Pancreas (tissue), 10 donors: ENCODE results near the gene DENND4C. TPM values are rescaled to one million over a fixed set of nuclear protein-coding genes. Genes with fewer than 3 reads are reported as not detected.
"Not testable (repeated sequence)": the region's sequence is repeated elsewhere in the genome, so short reads cannot be mapped to it uniquely, and the experiment has no call there.

ENCODE experiments used
- ATAC-seq, 4 donors: fragments of 200-7000 bp; cut with Tn5 transposase; one replicate each; pipeline versions ENCODE4 v1.8.0 to v1.9.1; 2020; ENCODE audit warnings: mild to moderate bottlenecking in 4 of 4, moderate library complexity in 4 of 4
- DNase-seq, 6 donors: peaks; one replicate each; pipeline ENCODE4 v3.0.0-alpha.2; 2020
- FAIRE-seq: peaks from 2 replicates; lab custom pipeline; 2012; peaks lifted over from hg19 to GRCh38; lab: Jason Lieb, UNC
- H3K27ac ChIP-seq, 4 donors: fragments of 200-600 bp; sonication (generic); 1 replicate in 3 of 4; 2 replicates in 1 of 4; pipeline versions ENCODE4 v1.5.0 to v1.8.0; 2020
- H3K27me3 ChIP-seq, 4 donors: fragments of 200-600 bp; one replicate each; pipeline ENCODE4 v1.8.0; 2021
- H3K36me3 ChIP-seq, 3 donors: fragments of 200-600 bp; sonication (generic) in 1 of 3; one replicate each; pipeline versions ENCODE4 v1.5.0 to v1.8.0; 2020 to 2021
- H3K4me1 ChIP-seq, 3 donors: fragments of 200-600 bp; one replicate each; pipeline ENCODE4 v1.8.0; 2021
- H3K4me3 ChIP-seq, 4 donors: fragments of 200-600 bp; sonication (generic) in 2 of 4; one replicate each; pipeline versions ENCODE4 v1.5.0 to v1.8.0; 2020 to 2021
- H3K9me3 ChIP-seq, 4 donors: fragments of 200-600 bp; one replicate each; pipeline ENCODE4 v1.8.0; 2021
- CTCF ChIP-seq, 4 donors: fragments of 200-600 bp; sonication (generic) in 3 of 4; IDR thresholded peaks; one replicate each; pipeline versions ENCODE4 v1.5.0 to v1.8.0; 2021; ENCODE audit warnings: antibody characterized with exemption in 4 of 4
- WGBS, 2 donors: extraction: QIAGEN DNeasy Blood & Tissue Kit; methylation state at CpG; one replicate each; pipeline ENCODE4 v1.1.7; 2013; 5-methylcytosine and 5-hydroxymethylcytosine counted together
- intact Hi-C, 3 donors: fragments of 100-400 bp; cut with DNase I; formaldehyde crosslinking; loops; one replicate each; pipeline versions ENCODE4 v1.11.1 to v1.14.2; 2022
- polyA plus RNA-seq, 2 donors: library from polyadenylated mRNA; stranded (reverse); fragments of 200-250 nt; gene quantifications; one replicate each; pipeline ENCODE4 v1.2.3, GENCODE V29; 2013
- total RNA-seq, 6 donors: library from RNA; stranded (reverse); fragmentation: NEBNext Ultra II Directional in 4 of 6; extraction: Animal tissue kit (Norgen Biotek cat#: 25700) in 4 of 6; gene quantifications; one replicate each; pipeline versions ENCODE4 v1.2.1 to v1.2.4, GENCODE V29; 2021 to 2023
- donor health status: healthy with polysubstance abuse.
- donor health status: DM: no; HTN: no; CAD: no; lungs with moderate emphysema.
- donor health status: DM: no; HTN: no; CAD: no.
- donor health status: control.
- donor health status: control.
- donor health status: Bipolar disorder and iron deficiency.
- donor health status: DM: yes; HTN: yes; CAD: no.
- donor health status: DM: no; HTN: no; CAD: no.
- donor health status: DM: no; HTN: no; CAD: no.
- donor health status: DM: yes; HTN: yes; CAD: no.

Gene DENND4C
- total and polyA plus RNA-seq, 8 donors: 4.6 to 36.2 (median 17.9) TPM

GRCh38 chr9:19252174-19252884, 21.8 kb downstream of the DENND4C start:
- H3K27ac ChIP-seq: no peak overlapping the region
- no peaks in the 10 kb centered on the region for H3K27me3 ChIP-seq
- no peaks in the 10 kb centered on the region for H3K36me3 ChIP-seq
- no peaks in the 10 kb centered on the region for H3K9me3 ChIP-seq
- TF ChIP-seq CTCF (IDR thresholded peaks at IDR 0.05): no peak
- intact Hi-C loops: no loop called here
- FAIRE-seq (no peak), ATAC-seq (peak in 1 of 4 donors; percentile 51), DNase-seq (no peak)
- peaks cover 0 to under 1% (median 0%) of the 10 kb centered on the region in 3 donors for H3K4me1 ChIP-seq
- no peak overlapping the region for H3K4me3 ChIP-seq
- 48% methylated on average over 7 of the region's 7 CpGs for WGBS, 2 donors

- WGBS, 2 donors: 70 to 79% methylated on average over 4 of the region's 4 CpGs
- DNase-seq: no peak
- peak in 1 of 4 donors; percentile 19 for ATAC-seq
- H3K36me3 ChIP-seq: no peaks in the 10 kb centered on the region
- TF ChIP-seq CTCF (IDR thresholded peaks at IDR 0.05): no peak
- no peaks in the 10 kb centered on the region for H3K4me1 ChIP-seq
- H3K9me3 ChIP-seq: no peaks in the 10 kb centered on the region
- no peak overlapping the region for H3K4me3 ChIP-seq
- FAIRE-seq: no peak
- intact Hi-C loops: no loop called here
- H3K27me3 ChIP-seq: no peaks in the 10 kb centered on the region
- no peak overlapping the region for H3K27ac ChIP-seq
Measured at GRCh38 chr9:19252885-19253219, 22.4 kb downstream of the DENND4C start.

GRCh38 chr9:19255112-19255511, 24.6 kb downstream of the DENND4C start:
- ATAC-seq (no peak), DNase-seq (no peak), FAIRE-seq (no peak)
- 91 to 95% methylated on average over 2 of the region's 2 CpGs for WGBS, 2 donors
- Histone ChIP-seq H3K9me3 (no peaks in the 10 kb centered on the region), H3K4me3 (no peak overlapping the region), H3K36me3 (no peaks in the 10 kb centered on the region), H3K4me1 (no peaks in the 10 kb centered on the region), H3K27me3 (no peaks in the 10 kb centered on the region), H3K27ac (no peak overlapping the region)
- intact Hi-C loops: no loop called here
- no peak for TF ChIP-seq CTCF (IDR thresholded peaks at IDR 0.05)

- intact Hi-C loops: no loop called here
- no peak for FAIRE-seq
Measured at GRCh38 chr9:19255821-19256220, 25.3 kb downstream of the DENND4C start.

GRCh38 chr9:19259665-19260255, 29.3 kb downstream of the DENND4C start:
- H3K9me3 ChIP-seq, DNase-seq, H3K27me3 ChIP-seq, H3K27ac ChIP-seq, intact Hi-C loops, FAIRE-seq, H3K4me3 ChIP-seq, H3K36me3 ChIP-seq, H3K4me1 ChIP-seq, ATAC-seq: not testable (repeated sequence)
- 96% methylated on average over 8 of the region's 8 CpGs for WGBS, 2 donors

More at GRCh38 chr9:19255821-19256220, 25.3 kb downstream of the DENND4C start:
- no peak for TF ChIP-seq CTCF (IDR thresholded peaks at IDR 0.05)
- Histone ChIP-seq H3K27ac (no peak overlapping the region), H3K4me1 (no peaks in the 10 kb centered on the region), H3K4me3 (no peak overlapping the region), H3K36me3 (no peaks in the 10 kb centered on the region), H3K9me3 (no peaks in the 10 kb centered on the region), H3K27me3 (no peaks in the 10 kb centered on the region)
- no peak for ATAC-seq
- DNase-seq: no peak

GRCh38 chr9:19265602-19266001, 35.1 kb downstream of the DENND4C start:
- H3K36me3 ChIP-seq, H3K27me3 ChIP-seq, ATAC-seq, intact Hi-C loops, H3K9me3 ChIP-seq, DNase-seq, H3K4me1 ChIP-seq, H3K4me3 ChIP-seq, FAIRE-seq, H3K27ac ChIP-seq: not testable (repeated sequence)
- 94 to 98% methylated on average over 4 of the region's 4 CpGs for WGBS, 2 donors

GRCh38 chr9:19266778-19267384, 36.4 kb downstream of the DENND4C start:
- H3K36me3 ChIP-seq, FAIRE-seq, H3K4me3 ChIP-seq, intact Hi-C loops, H3K4me1 ChIP-seq, H3K9me3 ChIP-seq, H3K27me3 ChIP-seq, ATAC-seq, H3K27ac ChIP-seq, DNase-seq: not testable (repeated sequence)
- WGBS, 2 donors: 80% methylated on average over 3 of the region's 3 CpGs
